AG04450 (cell line): Measurements from ENCODE around the gene HIVEP3. TPM values are rescaled to one million over a fixed set of nuclear protein-coding genes. Genes with fewer than 3 reads are reported as not detected.

Experiments used
- CTCF ChIA-PET: fragments of 300-600, 350-600 bp; formaldehyde crosslinking; extraction: SDS; loops from one replicate; lab custom pipeline; 2022; ENCODE audit warnings: antibody characterized with exemption, inconsistent platforms; lab: Charles Lee
- POLR2A ChIA-PET: fragments of 350-600 bp; formaldehyde crosslinking; extraction: SDS; loops from one replicate; lab custom pipeline; 2021; ENCODE audit warnings: antibody characterized with exemption, inconsistent platforms; lab: Yijun Ruan, JAX
- DNase-seq: peaks from one replicate; pipeline ENCODE4 v3.0.0-alpha.2; 2011; ENCODE audit warnings: low read depth, low spot score
- H3K27ac ChIP-seq: one replicate; pipeline ENCODE4 v1.5.1; 2012; ENCODE audit warnings: low read depth, low read length, control low read depth
- H3K27me3 ChIP-seq: one replicate; pipeline ENCODE4 v1.6.0; 2012; ENCODE audit warnings: low read length; ENCODE audit not compliant: control insufficient read depth, insufficient read depth
- H3K4me3 ChIP-seq: 2 replicates; pipeline ENCODE4 v1.5.1; 2011; ENCODE audit warnings: mild to moderate bottlenecking, low read depth, low read length, control low read depth
- H3K9me3 ChIP-seq: 2 replicates; pipeline ENCODE4 v1.5.1; 2012; ENCODE audit warnings: low read length; ENCODE audit not compliant: control insufficient read depth, insufficient read depth
- CTCF ChIP-seq: IDR thresholded peaks from 2 replicates; pipeline ENCODE4 v1.5.1; 2011; ENCODE audit warnings: low read depth, low read length, control low read depth, inconsistent platforms
- polyA plus RNA-seq: library from polyadenylated mRNA; depleted of rRNA; stranded (reverse); fragments of >200 nt; gene quantifications from 2 replicates; pipeline ENCODE4 v1.2.3, GENCODE V29; 2011; rRNA removed
- small RNA-seq: library from RNA; depleted of rRNA; stranded (forward); fragments of <200 nt; gene quantifications from one replicate; pipeline ENCODE3, GENCODE V24; 2012; ENCODE audit warnings: low read depth; ENCODE audit not compliant: insufficient read length

The HIVEP3 gene
- polyA plus RNA-seq, 1 experiment: 4.8 TPM

GRCh38 chr1:41463516-41463915, 455.2 kb downstream of the HIVEP3 start:
- ChIA-PET POLR2A (no interaction called here), CTCF (interaction anchor here (1.4 to 2.2 kb wide), 2 partner anchors 13 to 180 kb away, joined by 7 read pairs; no protein-coding TSS in a partner anchor)
- Histone ChIP-seq H3K27me3 (peaks cover 46% of the 10 kb centered on the region), H3K4me3 (no peak overlapping the region), H3K9me3 (0 out of 2 replicates have a peak, but pooled peaks cover 4% of the 10 kb centered on the region), H3K27ac (no peak overlapping the region)
- TF ChIP-seq CTCF: no peak
- DNase-seq: no peak

GRCh38 chr1:41462680-41463004, 456.1 kb downstream of the HIVEP3 start:
- 0 out of 2 replicates have a peak, but pooled peaks cover 4% of the 10 kb centered on the region for H3K9me3 ChIP-seq
- POLR2A ChIA-PET: no interaction called here
- CTCF ChIA-PET: interaction anchor here (0.6 to 2.2 kb wide), 3 partner anchors 8 to 179 kb away, joined by 6 to 7 read pairs (median 7); no protein-coding TSS in a partner anchor
- H3K4me3 ChIP-seq: no peak overlapping the region
- TF ChIP-seq CTCF: no peak
- peaks cover 41% of the 10 kb centered on the region for H3K27me3 ChIP-seq
- no peak overlapping the region for H3K27ac ChIP-seq
- no peak for DNase-seq

GRCh38 chr1:41461790-41462679, 456.7 kb downstream of the HIVEP3 start:
- no peak for TF ChIP-seq CTCF
- H3K27me3 ChIP-seq: peaks cover 35% of the 10 kb centered on the region
- ChIA-PET CTCF (interaction anchor here (1.4 kb wide), 1 partner anchor 179 kb away, joined by 7 read pairs; no protein-coding TSS in a partner anchor), POLR2A (no interaction called here)
- no peak overlapping the region for H3K27ac ChIP-seq
- no peak for DNase-seq
- peaks cover 4% of the 10 kb centered on the region; the same call in 1 of the 2 replicates for H3K9me3 ChIP-seq
- H3K4me3 ChIP-seq: no peak overlapping the region

- ChIA-PET CTCF (interaction anchor here (1.1 to 1.4 kb wide), 2 partner anchors 24 to 59 kb away, joined by 3 to 4 read pairs; no protein-coding TSS in a partner anchor), POLR2A (no interaction called here)
- Histone ChIP-seq H3K27ac (no peak overlapping the region), H3K4me3 (no peak overlapping the region), H3K9me3 (no peaks in the 10 kb centered on the region; the same call in 1 of the 2 replicates), H3K27me3 (peaks cover 13% of the 10 kb centered on the region)
- DNase-seq: no peak
- no peak for TF ChIP-seq CTCF
Observed at GRCh38 chr1:41456847-41457540, 461.7 kb downstream of the HIVEP3 start.

Small RNA genes lying within 50 kb of the gene (small RNA-seq; reads per million reads assigned to genes)
- gene RNA5SP45: not detected

Other genes with a start within 250 kb of the HIVEP3 start
- gene GUCA2B, start 234.5 kb upstream of the HIVEP3 start, polyA plus RNA-seq: not detected in 2 replicates
- gene GUCA2A, start 245.8 kb upstream of the HIVEP3 start, polyA plus RNA-seq: not detected in 2 replicates